GM23338 (cell line): ENCODE data around the gene NFKBIZ.

Source experiments
- CREB1 ChIP-seq: fragments of 250-450 bp; sonication (Bioruptor Pico); IDR thresholded peaks from 2 replicates; pipeline ENCODE4 v1.5.0; 2020; ENCODE audit warnings: low read depth, mild to moderate bottlenecking, moderate library complexity
- EZH2 ChIP-seq: fragments of 200-600 bp; sonication (generic); IDR thresholded peaks from one replicate; pipeline ENCODE4 v1.8.0; 2017; ENCODE audit warnings: antibody characterized with exemption, mild to moderate bottlenecking, low read depth; ENCODE audit not compliant: unreplicated experiment
- EZH2phosphoT487 ChIP-seq: fragments of 200-600 bp; sonication (generic); IDR thresholded peaks from one replicate; pipeline ENCODE4 v1.8.1; 2018; ENCODE audit warnings: antibody characterized with exemption; ENCODE audit not compliant: unreplicated experiment
- JUNB ChIP-seq: IDR thresholded peaks from one replicate; pipeline ENCODE4 v1.6.1; 2016; ENCODE audit warnings: antibody characterized with exemption; ENCODE audit not compliant: unreplicated experiment
- POLR2AphosphoS5 ChIP-seq: IDR thresholded peaks from 2 replicates; pipeline ENCODE4 v1.6.1; 2016; ENCODE audit warnings: antibody characterized with exemption, low read depth
- STAT1 ChIP-seq: IDR thresholded peaks from one replicate; pipeline ENCODE4 v1.6.1; 2016; ENCODE audit warnings: antibody characterized with exemption; ENCODE audit not compliant: unreplicated experiment
- TF ChIP-seq, protein P1 (sequence below), 2 experiments: fragments of 200-600 bp in 1 of 2; sonication (generic) in 1 of 2; conservative IDR thresholded peaks; 2 replicates each; pipeline versions ENCODE4 v1.5.1 to v1.6.1; 2016 to 2017; ENCODE audit warnings: antibody characterized with exemption in 2 of 2, low read depth in 2 of 2, mild to moderate bottlenecking in 2 of 2, moderate library complexity in 1 of 2
- TF ChIP-seq, protein P2 (sequence below): fragments of 250-450 bp; sonication (Bioruptor Pico); IDR thresholded peaks from 2 replicates; pipeline ENCODE4 v1.5.0; 2020; ENCODE audit warnings: mild to moderate bottlenecking, moderate library complexity

DNA sequence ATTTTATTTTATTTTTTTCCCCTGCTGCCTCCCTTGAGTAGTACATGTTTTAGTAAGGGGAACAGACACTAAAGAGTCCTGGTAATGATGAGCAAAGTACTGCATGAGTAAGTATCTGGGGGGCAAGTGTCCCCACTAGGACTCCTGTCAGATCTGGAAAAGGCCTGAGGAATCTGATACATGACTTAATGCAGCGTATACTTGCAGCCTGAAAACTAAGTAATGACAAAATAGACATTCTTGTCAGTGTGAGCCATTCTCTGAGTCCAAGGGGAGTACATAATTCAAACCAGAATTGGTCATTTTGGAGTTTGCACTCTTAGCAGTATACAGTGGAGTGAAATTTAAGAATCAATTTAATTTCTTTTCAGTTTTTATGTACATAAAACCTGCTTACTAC, 42.8 kb upstream of the NFKBIZ start:
- TF ChIP-seq, protein P1, sequence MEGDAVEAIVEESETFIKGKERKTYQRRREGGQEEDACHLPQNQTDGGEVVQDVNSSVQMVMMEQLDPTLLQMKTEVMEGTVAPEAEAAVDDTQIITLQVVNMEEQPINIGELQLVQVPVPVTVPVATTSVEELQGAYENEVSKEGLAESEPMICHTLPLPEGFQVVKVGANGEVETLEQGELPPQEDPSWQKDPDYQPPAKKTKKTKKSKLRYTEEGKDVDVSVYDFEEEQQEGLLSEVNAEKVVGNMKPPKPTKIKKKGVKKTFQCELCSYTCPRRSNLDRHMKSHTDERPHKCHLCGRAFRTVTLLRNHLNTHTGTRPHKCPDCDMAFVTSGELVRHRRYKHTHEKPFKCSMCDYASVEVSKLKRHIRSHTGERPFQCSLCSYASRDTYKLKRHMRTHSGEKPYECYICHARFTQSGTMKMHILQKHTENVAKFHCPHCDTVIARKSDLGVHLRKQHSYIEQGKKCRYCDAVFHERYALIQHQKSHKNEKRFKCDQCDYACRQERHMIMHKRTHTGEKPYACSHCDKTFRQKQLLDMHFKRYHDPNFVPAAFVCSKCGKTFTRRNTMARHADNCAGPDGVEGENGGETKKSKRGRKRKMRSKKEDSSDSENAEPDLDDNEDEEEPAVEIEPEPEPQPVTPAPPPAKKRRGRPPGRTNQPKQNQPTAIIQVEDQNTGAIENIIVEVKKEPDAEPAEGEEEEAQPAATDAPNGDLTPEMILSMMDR (conservative IDR thresholded peaks at IDR 0.05; ENCODE audit: low read depth in 2 of 2), result no peak
- no peak for TF ChIP-seq POLR2AphosphoS5
- TF ChIP-seq STAT1, result no peak
- no peak for TF ChIP-seq EZH2
- TF ChIP-seq JUNB, result no peak
- no peak for TF ChIP-seq CREB1 (CRISPR knock-in tag)
- TF ChIP-seq, protein P2, sequence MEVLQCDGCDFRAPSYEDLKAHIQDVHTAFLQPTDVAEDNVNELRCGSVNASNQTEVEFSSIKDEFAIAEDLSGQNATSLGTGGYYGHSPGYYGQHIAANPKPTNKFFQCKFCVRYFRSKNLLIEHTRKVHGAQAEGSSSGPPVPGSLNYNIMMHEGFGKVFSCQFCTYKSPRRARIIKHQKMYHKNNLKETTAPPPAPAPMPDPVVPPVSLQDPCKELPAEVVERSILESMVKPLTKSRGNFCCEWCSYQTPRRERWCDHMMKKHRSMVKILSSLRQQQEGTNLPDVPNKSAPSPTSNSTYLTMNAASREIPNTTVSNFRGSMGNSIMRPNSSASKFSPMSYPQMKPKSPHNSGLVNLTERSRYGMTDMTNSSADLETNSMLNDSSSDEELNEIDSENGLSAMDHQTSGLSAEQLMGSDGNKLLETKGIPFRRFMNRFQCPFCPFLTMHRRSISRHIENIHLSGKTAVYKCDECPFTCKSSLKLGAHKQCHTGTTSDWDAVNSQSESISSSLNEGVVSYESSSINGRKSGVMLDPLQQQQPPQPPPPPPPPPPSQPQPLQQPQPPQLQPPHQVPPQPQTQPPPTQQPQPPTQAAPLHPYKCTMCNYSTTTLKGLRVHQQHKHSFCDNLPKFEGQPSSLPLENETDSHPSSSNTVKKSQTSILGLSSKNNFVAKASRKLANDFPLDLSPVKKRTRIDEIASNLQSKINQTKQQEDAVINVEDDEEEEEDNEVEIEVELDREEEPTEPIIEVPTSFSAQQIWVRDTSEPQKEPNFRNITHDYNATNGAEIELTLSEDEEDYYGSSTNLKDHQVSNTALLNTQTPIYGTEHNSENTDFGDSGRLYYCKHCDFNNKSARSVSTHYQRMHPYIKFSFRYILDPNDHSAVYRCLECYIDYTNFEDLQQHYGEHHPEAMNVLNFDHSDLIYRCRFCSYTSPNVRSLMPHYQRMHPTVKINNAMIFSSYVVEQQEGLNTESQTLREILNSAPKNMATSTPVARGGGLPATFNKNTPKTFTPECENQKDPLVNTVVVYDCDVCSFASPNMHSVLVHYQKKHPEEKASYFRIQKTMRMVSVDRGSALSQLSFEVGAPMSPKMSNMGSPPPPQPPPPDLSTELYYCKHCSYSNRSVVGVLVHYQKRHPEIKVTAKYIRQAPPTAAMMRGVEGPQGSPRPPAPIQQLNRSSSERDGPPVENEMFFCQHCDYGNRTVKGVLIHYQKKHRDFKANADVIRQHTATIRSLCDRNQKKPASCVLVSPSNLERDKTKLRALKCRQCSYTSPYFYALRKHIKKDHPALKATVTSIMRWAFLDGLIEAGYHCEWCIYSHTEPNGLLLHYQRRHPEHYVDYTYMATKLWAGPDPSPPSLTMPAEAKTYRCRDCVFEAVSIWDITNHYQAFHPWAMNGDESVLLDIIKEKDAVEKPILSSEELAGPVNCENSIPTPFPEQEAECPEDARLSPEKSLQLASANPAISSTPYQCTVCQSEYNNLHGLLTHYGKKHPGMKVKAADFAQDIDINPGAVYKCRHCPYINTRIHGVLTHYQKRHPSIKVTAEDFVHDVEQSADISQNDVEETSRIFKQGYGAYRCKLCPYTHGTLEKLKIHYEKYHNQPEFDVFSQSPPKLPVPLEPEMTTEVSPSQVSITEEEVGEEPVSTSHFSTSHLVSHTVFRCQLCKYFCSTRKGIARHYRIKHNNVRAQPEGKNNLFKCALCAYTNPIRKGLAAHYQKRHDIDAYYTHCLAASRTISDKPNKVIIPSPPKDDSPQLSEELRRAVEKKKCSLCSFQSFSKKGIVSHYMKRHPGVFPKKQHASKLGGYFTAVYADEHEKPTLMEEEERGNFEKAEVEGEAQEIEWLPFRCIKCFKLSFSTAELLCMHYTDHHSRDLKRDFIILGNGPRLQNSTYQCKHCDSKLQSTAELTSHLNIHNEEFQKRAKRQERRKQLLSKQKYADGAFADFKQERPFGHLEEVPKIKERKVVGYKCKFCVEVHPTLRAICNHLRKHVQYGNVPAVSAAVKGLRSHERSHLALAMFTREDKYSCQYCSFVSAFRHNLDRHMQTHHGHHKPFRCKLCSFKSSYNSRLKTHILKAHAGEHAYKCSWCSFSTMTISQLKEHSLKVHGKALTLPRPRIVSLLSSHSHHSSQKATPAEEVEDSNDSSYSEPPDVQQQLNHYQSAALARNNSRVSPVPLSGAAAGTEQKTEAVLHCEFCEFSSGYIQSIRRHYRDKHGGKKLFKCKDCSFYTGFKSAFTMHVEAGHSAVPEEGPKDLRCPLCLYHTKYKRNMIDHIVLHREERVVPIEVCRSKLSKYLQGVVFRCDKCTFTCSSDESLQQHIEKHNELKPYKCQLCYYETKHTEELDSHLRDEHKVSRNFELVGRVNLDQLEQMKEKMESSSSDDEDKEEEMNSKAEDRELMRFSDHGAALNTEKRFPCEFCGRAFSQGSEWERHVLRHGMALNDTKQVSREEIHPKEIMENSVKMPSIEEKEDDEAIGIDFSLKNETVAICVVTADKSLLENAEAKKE, result no peak
- TF ChIP-seq EZH2phosphoT487, result no peak
